ENCODE data around the gene YJEFN3.

Gene YJEFN3

DNA sequence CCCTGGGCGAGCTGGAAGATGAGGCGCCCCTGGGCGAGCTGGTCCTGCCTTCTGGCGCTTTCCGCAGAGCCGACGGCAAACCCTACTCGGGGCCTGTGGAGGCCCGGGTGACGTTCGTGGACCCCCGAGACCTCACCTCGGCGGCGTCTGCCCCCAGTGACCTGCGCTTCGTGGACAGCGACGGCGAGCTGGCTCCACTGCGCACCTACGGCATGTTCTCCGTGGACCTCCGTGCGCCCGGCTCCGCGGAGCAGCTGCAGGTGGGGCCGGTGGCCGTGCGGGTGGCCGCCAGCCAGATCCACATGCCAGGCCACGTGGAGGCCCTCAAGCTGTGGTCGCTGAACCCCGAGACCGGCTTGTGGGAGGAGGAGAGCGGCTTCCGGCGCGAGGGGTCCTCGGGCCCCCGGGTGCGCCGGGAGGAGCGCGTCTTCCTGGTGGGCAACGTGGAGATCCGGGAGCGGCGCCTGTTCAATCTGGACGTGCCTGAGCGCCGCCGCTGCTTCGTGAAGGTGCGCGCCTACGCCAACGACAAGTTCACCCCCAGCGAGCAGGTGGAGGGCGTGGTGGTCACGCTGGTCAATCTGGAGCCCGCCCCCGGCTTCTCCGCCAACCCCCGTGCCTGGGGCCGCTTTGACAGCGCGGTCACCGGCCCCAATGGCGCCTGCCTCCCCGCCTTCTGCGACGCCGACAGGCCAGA lies 15.7 kb downstream of the YJEFN3 start:
- H3K4me3 ChIP-seq (replicated peaks; ENCODE audit: low read depth, low read length): no peak overlapping the region
- DNase-seq (ENCODE audit: low read depth): no peak
- TF ChIP-seq, protein P1, sequence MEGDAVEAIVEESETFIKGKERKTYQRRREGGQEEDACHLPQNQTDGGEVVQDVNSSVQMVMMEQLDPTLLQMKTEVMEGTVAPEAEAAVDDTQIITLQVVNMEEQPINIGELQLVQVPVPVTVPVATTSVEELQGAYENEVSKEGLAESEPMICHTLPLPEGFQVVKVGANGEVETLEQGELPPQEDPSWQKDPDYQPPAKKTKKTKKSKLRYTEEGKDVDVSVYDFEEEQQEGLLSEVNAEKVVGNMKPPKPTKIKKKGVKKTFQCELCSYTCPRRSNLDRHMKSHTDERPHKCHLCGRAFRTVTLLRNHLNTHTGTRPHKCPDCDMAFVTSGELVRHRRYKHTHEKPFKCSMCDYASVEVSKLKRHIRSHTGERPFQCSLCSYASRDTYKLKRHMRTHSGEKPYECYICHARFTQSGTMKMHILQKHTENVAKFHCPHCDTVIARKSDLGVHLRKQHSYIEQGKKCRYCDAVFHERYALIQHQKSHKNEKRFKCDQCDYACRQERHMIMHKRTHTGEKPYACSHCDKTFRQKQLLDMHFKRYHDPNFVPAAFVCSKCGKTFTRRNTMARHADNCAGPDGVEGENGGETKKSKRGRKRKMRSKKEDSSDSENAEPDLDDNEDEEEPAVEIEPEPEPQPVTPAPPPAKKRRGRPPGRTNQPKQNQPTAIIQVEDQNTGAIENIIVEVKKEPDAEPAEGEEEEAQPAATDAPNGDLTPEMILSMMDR (IDR thresholded peaks at IDR 0.05; ENCODE audit: low read length, missing control alignments): no peak

DNA sequence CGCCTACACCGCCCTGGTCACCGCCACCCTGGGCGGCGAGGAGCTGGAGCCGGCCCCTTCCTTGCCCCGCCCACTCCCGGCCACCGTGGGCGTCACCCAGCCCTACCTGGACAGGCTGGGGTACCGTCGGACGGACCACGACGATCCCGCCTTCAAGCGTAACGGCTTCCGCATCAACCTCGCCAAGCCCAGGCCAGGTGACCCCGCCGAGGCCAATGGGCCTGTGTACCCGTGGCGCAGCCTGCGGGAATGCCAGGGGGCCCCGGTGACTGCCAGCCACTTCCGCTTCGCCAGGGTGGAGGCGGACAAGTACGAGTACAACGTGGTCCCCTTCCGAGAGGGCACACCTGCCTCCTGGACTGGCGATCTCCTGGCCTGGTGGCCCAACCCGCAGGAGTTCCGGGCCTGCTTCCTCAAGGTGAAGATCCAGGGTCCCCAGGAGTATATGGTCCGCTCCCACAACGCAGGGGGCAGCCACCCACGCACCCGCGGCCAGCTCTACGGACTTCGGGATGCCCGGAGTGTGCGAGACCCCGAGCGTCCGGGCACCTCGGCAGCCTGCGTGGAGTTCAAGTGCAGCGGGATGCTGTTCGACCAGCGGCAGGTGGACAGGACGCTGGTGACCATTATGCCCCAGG lies 16.4 kb downstream of the YJEFN3 start:
- H3K4me3 ChIP-seq (replicated peaks; ENCODE audit: low read depth, low read length): no peak overlapping the region
- TF ChIP-seq, protein P1 (IDR thresholded peaks at IDR 0.05; ENCODE audit: low read length, missing control alignments): no peak
- DNase-seq (ENCODE audit: low read depth): no peak

DNA sequence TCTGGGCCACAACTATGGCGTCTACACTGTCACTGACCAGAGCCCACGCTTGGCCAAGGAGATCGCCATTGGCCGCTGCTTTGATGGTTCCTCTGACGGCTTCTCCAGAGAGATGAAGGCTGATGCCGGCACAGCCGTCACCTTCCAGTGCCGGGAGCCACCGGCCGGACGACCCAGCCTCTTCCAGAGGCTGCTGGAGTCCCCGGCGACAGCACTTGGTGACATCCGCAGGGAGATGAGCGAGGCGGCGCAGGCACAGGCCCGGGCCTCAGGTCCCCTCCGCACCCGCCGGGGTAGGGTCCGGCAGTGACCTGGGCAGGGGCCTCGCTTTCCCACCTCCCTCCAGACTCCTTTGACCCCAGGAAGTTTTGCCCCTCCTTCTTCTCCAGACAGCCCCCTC lies 17.0 kb downstream of the YJEFN3 start:
- TF ChIP-seq, protein P1 (IDR thresholded peaks at IDR 0.05; ENCODE audit: low read length, missing control alignments): no peak
- DNase-seq (ENCODE audit: low read depth): no peak
- no peak overlapping the region for H3K4me3 ChIP-seq (replicated peaks; ENCODE audit: low read depth, low read length)

DNA sequence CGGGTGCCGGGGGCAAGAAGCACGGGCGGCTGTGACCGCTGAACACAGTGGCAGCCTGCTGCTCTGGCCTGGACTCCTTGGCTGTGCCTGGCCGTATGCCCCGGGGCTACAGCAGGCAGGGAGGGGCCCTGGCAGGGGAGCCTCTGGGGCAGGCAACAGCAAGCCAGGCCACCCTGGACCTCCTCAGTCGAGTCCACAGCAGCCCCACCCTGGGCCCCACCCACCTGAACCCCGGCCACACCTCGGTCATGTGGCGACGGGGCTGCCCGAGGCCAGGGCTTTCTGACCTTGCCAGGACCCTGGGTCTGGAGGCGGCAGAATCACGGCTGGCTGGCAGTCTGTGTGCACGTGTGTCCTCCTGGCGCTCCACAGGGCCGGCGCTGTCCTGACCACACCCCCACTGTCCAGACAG lies 18.0 kb downstream of the YJEFN3 start:
- no peak overlapping the region for H3K4me3 ChIP-seq (replicated peaks; ENCODE audit: low read depth, low read length)
- DNase-seq (ENCODE audit: low read depth): no peak
- TF ChIP-seq, protein P1 (IDR thresholded peaks at IDR 0.05; ENCODE audit: low read length, missing control alignments): no peak

DNA sequence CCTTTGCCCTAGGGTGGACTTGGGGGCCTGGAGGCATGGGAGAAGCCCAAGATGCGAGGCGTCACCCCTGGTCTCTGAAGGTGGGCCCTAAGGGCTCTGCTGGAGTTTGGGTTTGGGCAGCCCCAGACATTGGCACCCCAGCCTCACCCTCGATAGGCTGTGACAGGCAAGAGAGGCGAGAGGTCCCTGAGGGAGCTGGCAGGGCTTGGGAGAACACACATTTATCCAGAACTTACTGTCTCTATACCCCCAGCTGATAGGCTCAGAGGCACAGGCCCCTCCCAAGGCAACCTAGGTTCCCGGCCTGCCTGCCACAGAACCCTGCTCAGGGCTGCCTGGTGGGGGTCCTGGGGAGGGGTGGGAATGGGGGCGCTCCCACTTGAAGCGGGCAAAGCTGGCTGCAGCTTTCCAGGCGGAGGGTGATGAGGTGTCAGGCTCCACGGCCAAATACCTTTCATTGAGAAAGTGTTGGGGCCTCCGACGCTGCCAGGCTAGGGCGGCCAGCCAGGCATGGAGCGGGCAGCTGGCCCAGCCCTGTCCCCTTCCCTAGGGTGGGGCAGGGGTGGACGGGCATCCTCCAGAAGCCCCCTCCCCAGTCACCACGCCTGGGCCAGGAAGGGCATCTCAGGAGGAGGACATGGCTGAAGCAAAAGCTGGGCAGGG lies 19.1 kb downstream of the YJEFN3 start:
- no peak overlapping the region for H3K4me3 ChIP-seq (replicated peaks; ENCODE audit: low read depth, low read length)
- TF ChIP-seq, protein P1 (IDR thresholded peaks at IDR 0.05; ENCODE audit: low read length, missing control alignments): no peak
- DNase-seq (ENCODE audit: low read depth): no peak

DNA sequence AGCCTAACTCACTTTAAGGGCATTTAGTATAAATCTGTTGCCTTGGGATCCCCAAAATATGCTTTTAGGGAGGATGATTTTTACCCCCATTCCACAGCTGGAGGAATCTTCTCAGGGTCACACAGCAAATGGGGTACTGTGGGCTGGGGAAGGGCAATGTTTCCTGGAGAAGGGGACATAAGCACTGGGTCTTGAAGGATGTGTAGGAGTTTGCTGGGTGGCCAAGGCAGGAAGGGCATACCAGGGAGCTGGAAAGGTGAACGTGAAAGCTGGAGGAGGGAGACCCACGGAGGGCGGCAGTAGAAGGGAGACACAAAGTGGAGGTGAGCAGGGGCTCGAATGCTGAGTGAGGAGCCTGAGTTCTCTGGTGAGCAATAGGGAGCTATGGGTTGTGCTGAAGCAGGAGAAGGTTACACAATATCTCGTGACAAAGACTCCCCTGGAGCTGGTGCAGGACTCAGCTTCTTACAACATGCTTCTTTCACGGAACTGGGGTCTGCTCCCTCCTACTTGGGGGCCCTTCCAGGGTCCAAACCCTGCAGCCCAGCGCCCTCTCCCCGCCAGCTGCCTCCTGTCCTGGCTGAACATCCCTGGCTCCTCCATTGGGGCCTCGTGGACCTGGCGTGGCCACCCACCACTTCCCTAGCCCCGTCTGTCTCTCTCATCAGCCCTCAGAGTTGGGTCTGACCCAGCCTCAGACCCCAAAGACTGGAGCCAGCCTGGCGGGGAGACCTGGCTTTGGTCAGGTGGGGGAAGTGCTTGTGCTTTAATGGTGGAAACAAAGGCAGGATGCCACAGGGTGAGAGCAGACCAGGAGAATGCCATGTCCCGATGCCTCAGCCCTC lies 20.4 kb downstream of the YJEFN3 start:
- TF ChIP-seq, protein P1 (IDR thresholded peaks at IDR 0.05; ENCODE audit: low read length, missing control alignments): no peak
- DNase-seq (ENCODE audit: low read depth): peak; percentile 31
- no peak overlapping the region for H3K4me3 ChIP-seq (replicated peaks; ENCODE audit: low read depth, low read length)
